Activated T-cell treated with anti-CD3 and anti-CD28 coated beads for 48 hours (primary cell): ENCODE measurements around the gene GRK1.
"Not testable (repeated sequence)": the region's sequence is repeated elsewhere in the genome, so short reads cannot be mapped to it uniquely, and the experiment has no call there.

Experiments
- DNase-seq: peaks from one replicate; pipeline ENCODE4 v3.0.0-alpha.2; 2020; ENCODE audit warnings: low read depth

The GRK1 gene

GRCh38 chr13:113743366-113744195 is 76.6 kb downstream of the GRK1 start:
- no peak for DNase-seq

DNA sequence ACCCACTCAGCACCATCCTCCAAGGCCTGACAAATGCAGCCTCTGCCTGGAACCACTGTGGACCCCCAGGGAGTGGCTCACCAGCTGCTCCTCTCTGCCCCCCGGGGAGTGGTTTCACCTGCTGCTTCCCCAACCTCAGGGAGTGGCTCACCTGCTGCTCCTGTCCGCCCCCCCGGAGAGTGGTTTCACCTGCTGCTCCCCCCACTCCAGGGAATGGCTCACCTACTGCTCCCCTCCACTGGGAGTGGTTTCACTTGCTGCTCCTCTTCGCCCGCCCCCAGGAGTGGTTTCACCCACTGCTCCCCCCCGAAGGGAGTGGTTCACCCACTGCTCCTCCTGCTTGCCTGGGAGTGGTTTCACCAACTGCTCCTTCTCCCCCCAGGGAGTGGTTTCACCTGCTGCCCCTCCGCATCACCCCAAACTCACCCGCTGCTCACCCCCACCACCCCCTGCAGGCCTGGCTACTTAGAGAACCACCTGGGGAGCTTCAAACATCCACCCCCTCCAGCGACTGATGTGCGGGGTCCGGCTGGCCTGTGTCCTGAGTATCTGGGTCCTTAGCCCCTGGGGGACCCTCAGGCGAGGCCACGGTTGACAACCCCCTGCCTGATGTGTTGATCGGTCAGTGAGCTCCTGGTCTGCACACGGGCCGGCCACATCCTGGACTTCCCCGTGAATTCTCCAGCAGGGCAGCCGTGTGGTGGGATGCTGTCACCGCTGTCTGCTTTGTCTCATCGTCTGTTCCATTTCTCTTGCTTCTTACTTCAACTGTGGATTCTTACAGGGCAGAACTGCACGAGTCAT is 77.4 kb downstream of the GRK1 start:
- DNase-seq: no peak

GRCh38 chr13:113745059-113745458 is 78.0 kb downstream of the GRK1 start:
- no peak for DNase-seq

DNA sequence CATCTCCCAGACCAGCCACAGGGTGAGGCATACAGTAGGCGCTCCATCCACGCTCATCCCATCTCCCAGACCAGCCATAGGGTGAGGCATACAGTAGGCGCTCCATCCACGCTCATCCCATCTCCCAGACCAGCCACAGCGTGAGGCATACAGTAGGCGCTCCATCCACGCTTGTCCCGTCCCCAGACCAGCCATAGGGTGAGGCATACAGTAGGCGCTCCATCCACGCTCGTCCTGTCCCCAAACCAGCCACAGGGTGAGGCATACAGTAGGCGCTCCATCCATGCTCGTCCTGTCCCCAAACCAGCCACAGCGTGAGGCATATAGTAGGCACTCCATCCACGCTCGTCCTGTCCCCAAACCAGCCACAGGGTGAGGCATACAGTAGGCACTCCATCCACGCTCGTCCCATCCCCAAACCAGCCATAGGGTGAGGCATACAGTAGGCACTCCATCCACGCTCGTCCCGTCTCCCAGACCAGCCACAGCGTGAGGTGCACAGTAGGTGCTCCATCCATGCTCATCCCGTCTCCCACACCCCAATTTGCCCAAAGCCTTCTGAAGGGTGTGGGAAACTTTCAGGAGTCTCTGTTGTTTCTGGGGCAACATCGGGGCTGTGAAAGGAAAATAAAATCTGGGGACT is 78.6 kb downstream of the GRK1 start:
- not testable (repeated sequence) for DNase-seq

DNA sequence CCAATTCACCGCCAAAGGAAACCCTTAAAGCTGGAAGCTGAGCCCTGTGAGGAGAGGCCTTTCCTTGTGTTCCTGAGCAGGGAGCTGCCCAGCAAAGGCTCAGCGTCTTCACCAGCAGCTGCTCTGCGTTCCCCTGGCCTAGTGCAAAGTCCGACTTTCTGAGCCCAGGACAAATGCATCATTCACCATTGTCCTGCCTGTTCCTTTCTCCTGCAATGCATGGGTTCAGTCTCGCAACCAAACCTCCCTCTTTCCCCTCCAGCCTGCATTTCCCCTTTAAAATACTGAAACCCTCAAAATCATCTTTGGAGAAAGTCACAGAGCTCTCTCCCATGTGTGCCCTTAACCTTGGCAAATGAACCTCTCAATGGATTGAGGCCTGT is 79.1 kb downstream of the GRK1 start:
- DNase-seq: no peak

- DNase-seq: no peak
Measured at GRCh38 chr13:113746671-113747070, 79.7 kb downstream of the GRK1 start.

GRCh38 chr13:113747291-113747833 is 80.3 kb downstream of the GRK1 start:
- no peak for DNase-seq

DNA sequence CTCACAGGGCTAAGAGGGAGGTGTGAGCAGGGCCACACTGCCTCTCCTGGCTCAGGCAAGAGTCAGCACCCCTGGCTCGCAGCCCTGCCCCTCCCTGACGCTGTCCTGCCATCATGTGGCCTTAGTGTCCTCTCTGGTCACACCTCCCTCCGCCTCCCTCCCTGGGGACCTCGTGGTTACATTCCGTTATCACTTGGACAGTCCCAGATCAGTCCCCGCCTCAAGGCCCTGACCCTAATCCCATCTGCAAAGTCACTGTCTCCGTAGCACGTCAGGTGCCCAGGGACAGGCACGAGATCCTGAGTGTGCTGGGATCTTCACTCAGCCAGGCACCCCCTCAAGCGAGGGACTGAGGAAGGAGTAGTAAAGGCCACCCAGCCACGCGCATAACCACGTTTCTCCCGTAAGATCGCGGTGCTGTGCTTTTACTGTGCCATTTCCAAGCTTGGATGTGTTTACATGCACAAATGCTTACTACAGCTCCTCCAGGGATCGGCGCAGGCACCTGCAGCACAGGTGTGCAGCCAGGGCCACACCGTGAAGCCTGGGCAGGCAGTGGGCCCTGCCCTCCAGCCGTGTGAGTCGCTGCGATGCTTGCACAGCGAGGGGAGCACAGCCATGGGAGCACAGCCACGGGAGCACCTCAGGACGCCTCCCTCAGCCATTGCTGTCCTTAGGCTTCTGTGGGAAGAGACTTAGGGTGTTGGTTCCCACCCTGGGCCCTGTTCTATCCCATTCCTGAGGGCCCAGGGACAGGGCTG is 81.3 kb downstream of the GRK1 start:
- no peak for DNase-seq

DNA sequence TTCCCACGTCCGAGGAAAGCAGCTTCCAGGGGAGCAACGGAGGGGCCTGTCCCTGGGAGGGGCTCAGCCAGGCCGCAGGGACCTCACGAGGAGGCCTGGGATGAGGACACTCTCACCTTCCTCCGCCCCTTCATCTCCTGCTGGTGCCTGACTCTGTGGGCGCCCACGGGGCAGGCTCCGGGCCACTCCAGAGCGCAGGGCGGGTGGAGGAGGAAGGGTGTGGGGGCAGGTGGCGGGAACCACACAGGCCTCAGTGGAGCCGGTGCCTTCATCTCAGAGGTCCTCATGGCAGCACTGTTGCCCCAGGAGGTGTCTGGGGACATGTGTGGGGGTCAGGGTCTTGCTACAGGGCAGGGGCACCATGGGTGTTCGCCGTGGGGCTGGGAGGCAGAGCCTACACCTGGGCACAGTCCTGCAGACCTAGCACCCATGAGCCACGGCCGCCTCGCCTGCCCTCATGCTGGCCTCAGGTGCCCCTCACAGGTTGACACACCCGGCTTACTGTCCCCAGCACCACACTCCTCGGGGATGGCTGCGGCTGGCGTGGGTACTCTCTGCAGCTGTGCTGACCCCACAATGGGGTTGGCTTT is 81.9 kb downstream of the GRK1 start:
- DNase-seq: no peak

GRCh38 chr13:113749507-113749906 is 82.5 kb downstream of the GRK1 start:
- DNase-seq: no peak

GRCh38 chr13:113749967-113750366 is 82.9 kb downstream of the GRK1 start:
- no peak for DNase-seq

DNA sequence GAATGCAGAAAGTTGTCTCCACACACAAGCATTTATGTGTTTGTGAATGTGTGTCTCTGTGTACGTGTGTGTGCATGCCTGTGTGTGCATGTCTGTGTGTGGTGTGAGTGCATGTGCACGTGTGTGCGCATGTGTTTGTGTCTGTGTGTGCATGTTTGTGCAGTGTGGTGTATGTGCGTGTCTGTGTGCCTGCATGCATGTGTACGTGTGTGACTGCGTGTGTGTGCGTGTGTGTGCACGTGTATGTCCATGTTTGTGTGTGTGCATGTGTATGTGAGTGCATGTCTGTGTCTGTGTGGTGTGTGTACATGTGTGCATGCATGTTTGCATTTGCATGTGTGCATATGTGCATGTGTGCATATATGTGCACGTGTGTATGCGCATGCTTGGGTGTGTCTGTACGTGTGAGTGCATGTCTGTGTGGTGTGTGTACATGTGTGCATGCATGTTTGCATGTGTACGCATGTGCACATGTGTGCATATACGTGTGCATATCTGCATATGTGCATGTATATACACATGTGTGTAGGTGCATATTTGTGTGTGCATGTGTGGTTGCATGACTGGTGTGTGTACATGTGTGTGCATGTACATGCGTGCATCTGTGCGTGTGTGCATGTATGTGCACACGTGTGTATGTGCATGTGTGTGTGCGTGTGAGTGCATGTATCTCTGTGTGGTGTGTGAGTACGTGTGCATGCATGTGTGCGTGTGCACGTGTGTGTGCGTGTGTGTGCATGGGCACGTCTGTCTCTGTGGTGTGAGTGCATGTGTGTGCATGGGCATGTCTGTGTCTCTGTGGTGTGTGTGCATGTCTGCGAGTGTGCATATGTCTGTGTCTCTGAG is 83.8 kb downstream of the GRK1 start:
- DNase-seq: no peak

GRCh38 chr13:113751491-113751890 is 84.5 kb downstream of the GRK1 start:
- DNase-seq: no peak

DNA sequence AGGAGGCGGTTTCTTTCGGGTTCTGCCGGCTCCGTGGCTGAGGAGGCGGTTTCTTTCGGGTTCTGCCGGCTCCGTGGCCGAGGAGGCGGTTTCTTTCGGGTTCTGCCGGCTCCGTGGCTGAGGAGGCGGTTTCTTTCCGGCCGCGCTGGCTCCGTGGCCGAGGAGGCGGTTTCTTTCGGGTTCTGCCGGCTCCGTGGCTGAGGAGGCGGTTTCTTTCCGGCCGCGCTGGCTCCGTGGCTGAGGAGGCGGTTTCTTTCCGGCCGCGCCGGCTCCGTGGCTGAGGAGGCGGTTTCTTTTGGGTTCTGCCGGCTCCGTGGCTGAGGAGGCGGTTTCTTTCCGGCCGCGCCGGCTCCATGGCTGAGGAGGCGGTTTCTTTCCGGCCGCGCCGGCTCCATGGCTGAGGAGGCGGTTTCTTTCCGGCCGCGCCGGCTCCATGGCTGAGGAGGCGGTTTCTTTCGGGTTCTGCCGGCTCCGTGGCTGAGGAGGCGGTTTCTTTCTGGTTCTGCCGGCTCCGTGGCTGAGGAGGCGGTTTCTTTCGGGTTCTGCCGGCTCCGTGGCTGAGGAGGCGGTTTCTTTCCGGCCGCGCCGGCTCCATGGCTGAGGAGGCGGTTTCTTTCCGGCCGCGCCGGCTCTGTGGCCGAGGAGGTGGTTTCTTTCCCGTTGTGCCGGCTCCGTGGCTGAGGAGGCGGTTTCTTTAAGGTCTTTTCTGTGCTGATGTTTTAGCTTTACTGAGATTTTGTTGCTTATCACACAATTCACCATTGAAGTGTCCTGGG is 85.4 kb downstream of the GRK1 start:
- DNase-seq: not testable (repeated sequence)

DNA sequence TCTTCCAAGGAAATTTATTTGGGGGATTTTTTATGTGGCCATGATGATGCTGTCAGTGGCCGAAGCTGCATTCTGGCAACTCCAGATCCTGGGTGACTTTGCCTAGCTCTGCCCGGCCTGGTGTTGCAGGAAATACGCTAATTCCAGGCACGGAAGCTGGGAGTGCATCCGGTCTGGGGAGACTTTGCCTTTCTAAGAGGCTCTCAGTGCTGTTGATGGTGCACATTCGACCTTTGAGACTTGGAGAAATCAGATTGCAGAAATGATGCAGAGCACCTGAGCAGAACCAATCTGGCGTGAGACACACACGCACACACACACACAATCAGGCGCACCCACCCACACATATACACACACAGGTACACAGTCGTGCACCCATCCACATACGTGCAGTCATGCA is 86.2 kb downstream of the GRK1 start:
- no peak for DNase-seq

- DNase-seq: no peak
Measured at GRCh38 chr13:113754242-113754641, 87.2 kb downstream of the GRK1 start.

- DNase-seq: no peak
Measured at GRCh38 chr13:113754691-113755090, 87.7 kb downstream of the GRK1 start.

DNA sequence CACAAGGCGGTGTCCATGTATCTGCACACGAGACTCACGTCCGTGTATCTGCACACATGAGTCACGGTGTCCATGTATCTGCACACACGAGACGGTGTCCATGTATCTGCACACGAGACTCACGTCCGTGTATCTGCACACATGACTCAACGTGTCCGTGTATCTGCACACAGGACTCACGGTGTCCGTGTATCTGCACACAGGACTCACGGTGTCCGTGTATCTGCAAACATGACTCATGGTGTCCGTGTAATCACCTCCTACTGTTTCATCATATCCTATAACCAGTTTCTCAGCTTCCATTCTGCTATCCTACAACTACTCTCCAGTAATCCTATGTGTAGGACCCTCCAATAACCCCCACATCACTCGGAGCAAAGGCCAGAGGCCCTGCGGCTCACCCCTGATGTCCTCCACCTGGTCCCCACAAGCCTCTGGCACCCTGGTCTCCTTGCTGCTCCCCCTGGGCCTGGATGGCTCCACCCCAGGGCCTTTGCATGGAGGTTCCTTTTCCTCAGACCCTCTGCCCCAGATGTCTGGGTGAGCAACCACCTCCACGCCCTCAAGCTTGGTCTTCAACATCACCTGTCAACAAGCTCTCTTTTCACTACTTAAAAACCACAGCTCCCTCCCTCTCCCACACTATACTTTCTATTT is 89.5 kb downstream of the GRK1 start:
- no peak for DNase-seq
